Body of pancreas (tissue), 4 donors: ENCODE measurements around the gene NKX1-1.
"Not testable (repeated sequence)": the region's sequence is repeated elsewhere in the genome, so short reads cannot be mapped to it uniquely, and the experiment has no call there.

Experiments
- CTCF ChIP-seq, 7 experiments: fragments of 450-650 bp in 4 of 7; fragments of 200-600 bp in 3 of 7; sonication (generic) in 3 of 7; IDR thresholded peaks; one replicate each; pipeline ENCODE4 v1.5.1; 2016 to 2019; ENCODE audit warnings: antibody characterized with exemption in 7 of 7
- POLR2A ChIP-seq, 3 donors: fragments of 450-650 bp; IDR thresholded peaks; one replicate each; pipeline ENCODE4 v1.6.1; 2016; ENCODE audit warnings: antibody characterized with exemption in 3 of 3, mild to moderate bottlenecking in 2 of 3

- not testable (repeated sequence) for TF ChIP-seq CTCF, POLR2A (IDR thresholded peaks at IDR 0.05)
These were observed 11.5 kb downstream of the NKX1-1 start for GRCh38 chr4:1394554-1395388.
